ENCODE data around the gene ALDH1A3. TPM values are rescaled to one million over a fixed set of nuclear protein-coding genes. Genes with fewer than 3 reads are reported as not detected.

ALDH1A3 gene
- total and polyA plus RNA-seq, 2 of the 4 experiments (the other 2 are of a cell fraction), result 3.1 to 5.0 TPM

GRCh38 chr15:100909565-100909964 lies 29.9 kb downstream of the ALDH1A3 start:
- POLR2A ChIA-PET (ENCODE audit: unreplicated experiment), result no interaction called here
- H3K27ac ChIP-seq (ENCODE audit: insufficient read depth, low read length), result no peak overlapping the region
- H2AFZ ChIP-seq (replicated peaks; ENCODE audit: low read length, poor library complexity), result no peak overlapping the region
- no peak overlapping the region for H3K9ac ChIP-seq (ENCODE audit: low read depth, low read length)
- dilution Hi-C loops (cut with HindIII; ENCODE audit: low sequenced_read_pairs, unreplicated experiment) (no loop called here), in situ Hi-C loops (cut with MboI; ENCODE audit: low sequenced_read_pairs) (loop anchor here (25.0 kb wide), 1 partner anchor 353 kb away; the partner anchor contains the start of gene CHSY1), intact Hi-C loops (cut with micrococcal nuclease) (no loop called here)
- no peaks in the 10 kb centered on the region for H3K79me1 ChIP-seq (ENCODE audit: low read depth in 1 of 2, low read length in 2 of 2)
- no peak overlapping the region for H2AK9ac ChIP-seq (replicated peaks; ENCODE audit: low read depth, low read length, poor library complexity)
- H3K4me1 ChIP-seq (ENCODE audit: control insufficient read depth, insufficient read depth, low read length), result no peaks in the 10 kb centered on the region
- peaks cover 5% of the 10 kb centered on the region for H3K9me3 ChIP-seq (ENCODE audit: control insufficient read depth, insufficient read depth, low read length)
- CTCF ChIA-PET, result no interaction called here
- H3K4ac ChIP-seq (ENCODE audit: low read depth, low read length), result no peak overlapping the region
- no peak overlapping the region for H4K91ac ChIP-seq (ENCODE audit: insufficient read depth, low read depth, low read length)
- no peak overlapping the region for H2BK15ac ChIP-seq (ENCODE audit: low read depth, low read length)
- no peaks in the 10 kb centered on the region for H3K9me1 ChIP-seq (ENCODE audit: insufficient read depth, low read length)
- no peak overlapping the region for H3K14ac ChIP-seq (replicated peaks; ENCODE audit: low read depth, low read length)
- no peak for TF ChIP-seq ELK1 (IDR thresholded peaks at IDR 0.05; ENCODE audit: borderline replicate concordance, low read depth, low read length)
- TF ChIP-seq RFX5 (IDR thresholded peaks at IDR 0.05; ENCODE audit: low read depth, low read length), result no peak
- no peak for TF ChIP-seq CEBPB (IDR thresholded peaks at IDR 0.05; ENCODE audit: low read depth, low read length)
- TF ChIP-seq NFE2L2 (IDR thresholded peaks at IDR 0.05; ENCODE audit: low read depth, low read length), result no peak
- TF ChIP-seq CHD1 (IDR thresholded peaks at IDR 0.05; ENCODE audit: low read depth, low read length), result no peak
- no peak for TF ChIP-seq POLR2A (IDR thresholded peaks at IDR 0.05; ENCODE audit: low read depth, low read length)
- TF ChIP-seq MAFK (IDR thresholded peaks at IDR 0.05; ENCODE audit: low read depth, low read length), result no peak
- TF ChIP-seq SMC3 (IDR thresholded peaks at IDR 0.05; ENCODE audit: low read depth, low read length), result no peak
- TF ChIP-seq FOS (IDR thresholded peaks at IDR 0.05; ENCODE audit: low read depth, low read length), result no peak
- TF ChIP-seq MAZ (IDR thresholded peaks at IDR 0.05; ENCODE audit: borderline replicate concordance, low read depth, low read length), result no peak
- TF ChIP-seq BHLHE40 (IDR thresholded peaks at IDR 0.05; ENCODE audit: low read depth, low read length), result no peak
- no peak for TF ChIP-seq MXI1 (IDR thresholded peaks at IDR 0.05; ENCODE audit: borderline replicate concordance, low read depth, low read length)
- TF ChIP-seq RCOR1 (IDR thresholded peaks at IDR 0.05; ENCODE audit: insufficient replicate concordance, low read length), result no peak
- no peak for TF ChIP-seq USF2 (IDR thresholded peaks at IDR 0.05; ENCODE audit: low read depth, low read length)
- no peaks in the 10 kb centered on the region for H4K20me1 ChIP-seq (ENCODE audit: insufficient read depth, low read length)
- H3K4me3 ChIP-seq (ENCODE audit: insufficient read depth, low read depth, low read length), result no peak overlapping the region
- no peak overlapping the region for H2BK5ac ChIP-seq (ENCODE audit: low read depth, low read length, poor library complexity, severe bottlenecking)
- H4K8ac ChIP-seq (ENCODE audit: low read depth in 2 of 2, low read length in 2 of 2), result no peak overlapping the region
- DNase-seq (no peak), ATAC-seq (ENCODE audit: low read depth) (no peak)
- no peak overlapping the region for H2BK120ac ChIP-seq (ENCODE audit: low read depth, low read length)
- no peak overlapping the region for H3K18ac ChIP-seq (ENCODE audit: low read depth, low read length)
- H3K56ac ChIP-seq (ENCODE audit: extremely low read depth, insufficient read depth, low read length), result no peak overlapping the region; the same call in 1 of the 2 replicates
- H2AK5ac ChIP-seq (ENCODE audit: low read depth, low read length), result no peak overlapping the region
- no peaks in the 10 kb centered on the region for H3K36me3 ChIP-seq (ENCODE audit: control insufficient read depth, insufficient read depth, low read length)
- H4K5ac ChIP-seq (ENCODE audit: low read depth, low read length), result no peak overlapping the region
- no peak overlapping the region for H3K4me2 ChIP-seq (ENCODE audit: low read depth, low read length)
- no CpG with 5 or more reads among the region's 4 CpGs for WGBS, 2 experiments (ENCODE audit: extremely low coverage in 2 of 2, insufficient read length in 1 of 2)
- H3K23ac ChIP-seq (ENCODE audit: low read depth, low read length), result no peak overlapping the region
- BruUV-seq (replicated peaks), result no TSS peak
- H3K27me3 ChIP-seq (ENCODE audit: control insufficient read depth, insufficient read depth, low read length), result 0 out of 2 replicates have a peak, but pooled peaks cover 1% of the 10 kb centered on the region
- H2BK20ac ChIP-seq (ENCODE audit: low read depth, low read length), result no peak overlapping the region

Measured in IMR-90 (cell line).